ENCODE measurements around the gene EIF1. TPM values are rescaled to one million over a fixed set of nuclear protein-coding genes. Genes with fewer than 3 reads are reported as not detected.

The EIF1 gene
- total RNA-seq, 1 donor from 2014 or later, result 843 TPM

GRCh38 chr17:41649923-41650519, 38.7 kb upstream of the EIF1 start:
- intact Hi-C loops (cut with micrococcal nuclease), result loop anchor here (5.0 kb wide), 4 partner anchors 328 to 1293 kb away; partner anchors contain the start of gene IGFBP4
- DNase-seq (no peak), ATAC-seq (ENCODE audit: low read depth) (no peak)
- CTCF ChIA-PET, result interaction anchor here (1.6 to 5.3 kb wide), 5 partner anchors 12 to 1034 kb away, joined by 4 to 150 read pairs (median 29); no protein-coding TSS in a partner anchor
- Mint-ChIP-seq H3K4me3 (no peak overlapping the region), H3K36me3 (ENCODE audit: low read depth) (no peaks in the 10 kb centered on the region), H3K4me1 (peaks cover 10% of the 10 kb centered on the region), H3K9me3 (no peaks in the 10 kb centered on the region), H3K27ac (no peak overlapping the region), H3K27me3 (no peaks in the 10 kb centered on the region)
- POLR2A ChIA-PET, result interaction anchor here (1.9 to 2.5 kb wide), 3 partner anchors 13 to 39 kb away, joined by 18 to 34 read pairs (median 21); partner anchors contain the start of gene EIF1
- TF ChIP-seq CTCF (IDR thresholded peaks at IDR 0.05), result no peak

GRCh38 chr17:41650794-41651624, 37.7 kb upstream of the EIF1 start:
- POLR2A ChIA-PET, result no interaction called here

GRCh38 chr17:41651625-41652460, 36.8 kb upstream of the EIF1 start:
- ATAC-seq (ENCODE audit: low read depth), result no peak
- no peak for DNase-seq
- intact Hi-C loops (cut with micrococcal nuclease), result no loop called here
- no peaks in the 10 kb centered on the region for H3K36me3 Mint-ChIP-seq (ENCODE audit: low read depth)
- H3K9me3 Mint-ChIP-seq, result no peaks in the 10 kb centered on the region
- H3K27ac Mint-ChIP-seq, result no peak overlapping the region
- H3K4me1 Mint-ChIP-seq, result peaks cover 10% of the 10 kb centered on the region
- no peak for TF ChIP-seq CTCF (IDR thresholded peaks at IDR 0.05)
- ChIA-PET CTCF (interaction anchor here (5.0 to 5.3 kb wide), 2 partner anchors 10 to 15 kb away, joined by 66 to 150 read pairs; no protein-coding TSS in a partner anchor), POLR2A (no interaction called here)
- H3K27me3 Mint-ChIP-seq, result no peaks in the 10 kb centered on the region
- H3K4me3 Mint-ChIP-seq, result no peak overlapping the region

More at GRCh38 chr17:41650794-41651624, 37.7 kb upstream of the EIF1 start:
- Mint-ChIP-seq H3K27me3 (no peaks in the 10 kb centered on the region), H3K9me3 (no peaks in the 10 kb centered on the region), H3K4me3 (no peak overlapping the region), H3K27ac (no peak overlapping the region), H3K4me1 (peaks cover 10% of the 10 kb centered on the region), H3K36me3 (ENCODE audit: low read depth) (no peaks in the 10 kb centered on the region)
- CTCF ChIA-PET, result interaction anchor here (1.6 to 5.3 kb wide), 3 partner anchors 11 to 45 kb away, joined by 4 to 150 read pairs (median 66); no protein-coding TSS in a partner anchor
- no peak for TF ChIP-seq CTCF (IDR thresholded peaks at IDR 0.05)
- DNase-seq (no peak), ATAC-seq (ENCODE audit: low read depth) (no peak)
- intact Hi-C loops (cut with micrococcal nuclease), result no loop called here

- DNase-seq (no peak), ATAC-seq (ENCODE audit: low read depth) (no peak)
- intact Hi-C loops (cut with micrococcal nuclease), result no loop called here
- ChIA-PET CTCF (interaction anchor here (2.1 kb wide), 1 partner anchor 10 kb away, joined by 11 read pairs; no protein-coding TSS in a partner anchor), POLR2A (no interaction called here)
- Mint-ChIP-seq H3K4me1 (peaks cover 10% of the 10 kb centered on the region), H3K9me3 (no peaks in the 10 kb centered on the region), H3K36me3 (ENCODE audit: low read depth) (no peaks in the 10 kb centered on the region), H3K27me3 (peaks cover 2% of the 10 kb centered on the region), H3K27ac (no peak overlapping the region), H3K4me3 (no peak overlapping the region)
- no peak for TF ChIP-seq CTCF (IDR thresholded peaks at IDR 0.05)
Observed at GRCh38 chr17:41652461-41652970, 36.2 kb upstream of the EIF1 start.
